Stimulated activated CD8-positive, alpha-beta memory T cell treated with anti-CD3 and anti-CD28 coated beads, Interleukin-15, amount 100 ng/mL, for 48 hours (primary cell): ENCODE measurements around the gene BET1.

Source experiments
- DNase-seq, 2 donors: peaks; one replicate each; pipeline ENCODE4 v3.0.0-alpha.2; 2020; ENCODE audit warnings: low read depth in 2 of 2

The BET1 gene

GRCh38 chr7:93958216-93958615 lies 45.9 kb downstream of the BET1 start:
- DNase-seq: no peak

GRCh38 chr7:93957767-93958166 lies 46.4 kb downstream of the BET1 start:
- no peak for DNase-seq

DNA sequence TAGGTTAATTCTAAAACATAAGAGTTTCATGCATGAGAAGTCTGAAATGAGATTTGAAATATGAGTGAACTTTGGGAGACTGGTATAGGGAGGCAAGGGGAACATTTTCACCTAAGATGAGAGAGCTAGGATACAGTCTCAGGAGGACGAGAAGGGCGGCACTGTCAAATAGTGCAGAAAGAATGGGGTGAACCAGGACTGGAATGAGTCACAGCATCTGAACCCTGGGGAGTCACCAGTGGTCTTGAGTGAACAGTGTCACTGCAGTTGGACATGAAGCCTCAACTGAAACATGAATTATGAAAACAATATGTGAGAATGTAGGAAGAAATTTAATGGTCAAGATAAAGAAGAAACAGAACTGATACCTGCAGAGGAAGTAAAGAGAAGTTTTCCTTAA lies 48.9 kb downstream of the BET1 start:
- DNase-seq: no peak

- no peak for DNase-seq
Observed at GRCh38 chr7:93949423-93949822, 54.7 kb downstream of the BET1 start.

DNA sequence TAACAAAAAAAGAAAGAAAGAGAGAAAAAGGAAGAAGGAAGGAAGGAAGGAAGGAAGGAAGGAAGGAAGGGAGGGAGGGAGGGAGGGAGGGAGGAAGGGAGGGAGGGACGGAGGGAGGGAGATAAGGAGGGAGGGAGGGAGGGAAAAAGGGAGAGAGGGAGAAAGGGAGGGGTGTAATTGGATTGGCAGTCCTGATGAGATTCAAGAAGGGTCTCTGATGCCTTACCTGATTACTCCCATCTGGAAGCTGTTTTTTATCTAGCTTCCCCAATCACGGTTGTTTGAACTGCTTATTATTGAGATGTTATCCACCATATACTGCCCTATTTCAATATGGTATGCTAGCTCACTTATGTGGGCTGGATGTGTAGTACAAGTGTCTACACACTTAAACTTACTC lies 55.3 kb downstream of the BET1 start:
- DNase-seq: no peak

DNA sequence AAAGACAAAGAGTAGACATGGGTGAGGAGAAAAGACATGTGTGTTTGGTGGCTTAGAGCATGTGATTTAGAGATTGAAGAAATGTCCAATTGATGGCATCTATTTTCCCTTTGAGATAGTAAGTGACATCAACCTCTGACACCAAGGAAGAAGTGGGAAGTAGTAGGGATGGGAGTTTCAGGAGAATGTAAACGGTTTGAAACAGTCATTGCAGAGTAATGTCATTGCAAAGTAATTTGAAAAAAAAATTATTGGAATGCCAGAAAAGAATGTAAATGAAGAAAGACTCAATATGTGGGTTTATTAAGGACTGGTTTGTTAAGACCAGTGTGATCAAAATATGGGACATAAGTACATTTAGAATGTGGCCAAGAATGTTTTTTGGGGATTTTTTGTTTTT lies 56.0 kb downstream of the BET1 start:
- no peak for DNase-seq

- DNase-seq: no peak
Observed at GRCh38 chr7:93945756-93946535, 58.2 kb downstream of the BET1 start.

DNA sequence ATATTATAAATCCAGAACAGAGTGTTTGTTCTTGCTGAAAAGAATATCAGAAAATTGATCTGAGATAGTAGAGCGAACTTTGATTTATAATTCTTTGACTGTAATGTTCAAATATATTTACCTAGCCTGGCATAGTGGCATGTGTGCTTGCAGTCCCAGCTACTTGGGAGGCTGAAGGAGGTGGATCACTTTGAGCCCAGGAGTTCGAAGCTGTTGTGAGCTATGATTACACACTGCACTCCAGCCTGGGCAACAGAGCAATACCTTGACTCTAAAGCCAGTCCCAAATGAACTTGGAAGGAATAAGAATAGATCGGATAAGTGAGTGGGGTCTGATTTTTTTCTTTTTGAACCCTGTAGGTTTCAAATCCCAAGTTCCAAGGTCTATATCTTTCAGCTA lies 59.1 kb downstream of the BET1 start:
- DNase-seq: no peak

- no peak for DNase-seq
Observed at GRCh38 chr7:93944673-93945072, 59.5 kb downstream of the BET1 start.

- no peak for DNase-seq
Observed at GRCh38 chr7:93943816-93944540, 60.2 kb downstream of the BET1 start.
